Coronary artery (tissue), 2 donors: Measurements from ENCODE around the gene MAP4K3.

ENCODE experiments used
- DNase-seq: peaks from one replicate; pipeline ENCODE4 v3.0.0-alpha.2; 2017; ENCODE audit warnings: low spot score
- H3K27ac ChIP-seq, 2 donors: fragments of 200-600 bp; sonication (generic); one replicate each; pipeline ENCODE4 v1.5.1; 2016 to 2019
- H3K4me3 ChIP-seq: fragments of 200-600 bp; sonication (generic); 2 replicates; pipeline ENCODE4 v1.5.1; 2016; ENCODE audit warnings: mild to moderate bottlenecking, moderate library complexity
- TF ChIP-seq, protein P1 (sequence below): fragments of 200-600 bp; sonication (generic); IDR thresholded peaks from one replicate; pipeline ENCODE4 v1.5.1; 2019; ENCODE audit warnings: antibody characterized with exemption

Gene MAP4K3

GRCh38 chr2:39447266-39448168 is 10.4 kb upstream of the MAP4K3 start:
- TF ChIP-seq, protein P1, sequence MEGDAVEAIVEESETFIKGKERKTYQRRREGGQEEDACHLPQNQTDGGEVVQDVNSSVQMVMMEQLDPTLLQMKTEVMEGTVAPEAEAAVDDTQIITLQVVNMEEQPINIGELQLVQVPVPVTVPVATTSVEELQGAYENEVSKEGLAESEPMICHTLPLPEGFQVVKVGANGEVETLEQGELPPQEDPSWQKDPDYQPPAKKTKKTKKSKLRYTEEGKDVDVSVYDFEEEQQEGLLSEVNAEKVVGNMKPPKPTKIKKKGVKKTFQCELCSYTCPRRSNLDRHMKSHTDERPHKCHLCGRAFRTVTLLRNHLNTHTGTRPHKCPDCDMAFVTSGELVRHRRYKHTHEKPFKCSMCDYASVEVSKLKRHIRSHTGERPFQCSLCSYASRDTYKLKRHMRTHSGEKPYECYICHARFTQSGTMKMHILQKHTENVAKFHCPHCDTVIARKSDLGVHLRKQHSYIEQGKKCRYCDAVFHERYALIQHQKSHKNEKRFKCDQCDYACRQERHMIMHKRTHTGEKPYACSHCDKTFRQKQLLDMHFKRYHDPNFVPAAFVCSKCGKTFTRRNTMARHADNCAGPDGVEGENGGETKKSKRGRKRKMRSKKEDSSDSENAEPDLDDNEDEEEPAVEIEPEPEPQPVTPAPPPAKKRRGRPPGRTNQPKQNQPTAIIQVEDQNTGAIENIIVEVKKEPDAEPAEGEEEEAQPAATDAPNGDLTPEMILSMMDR: no peak
- DNase-seq: no peak
- no peak overlapping the region for H3K4me3 ChIP-seq
- no peak overlapping the region for H3K27ac ChIP-seq

- Histone ChIP-seq H3K4me3 (no peak overlapping the region), H3K27ac (no peak overlapping the region)
- no peak for DNase-seq
- TF ChIP-seq, protein P1: no peak
These were observed 8.8 kb upstream of the MAP4K3 start for GRCh38 chr2:39445934-39446333.

DNA sequence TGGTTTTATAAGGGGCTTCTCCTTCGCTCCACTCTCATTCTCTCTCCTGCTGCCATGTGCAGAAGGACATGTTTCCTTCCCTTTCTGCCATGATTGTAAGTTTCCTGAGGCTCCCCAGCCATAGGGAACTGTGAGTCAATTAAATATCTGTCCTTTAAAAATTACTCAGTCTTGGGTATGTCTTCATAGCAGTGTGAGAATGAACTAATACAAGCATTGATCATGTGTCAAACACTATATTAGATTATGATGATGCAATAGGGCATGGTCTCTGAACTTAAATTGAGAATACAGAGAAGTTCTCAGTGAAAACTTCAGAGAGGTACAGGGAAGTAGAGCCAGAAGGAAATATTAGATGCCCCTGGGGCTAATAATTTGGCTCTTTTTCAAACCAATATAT is 5.9 kb upstream of the MAP4K3 start:
- no peak overlapping the region for H3K4me3 ChIP-seq
- DNase-seq: no peak
- no peak overlapping the region for H3K27ac ChIP-seq
- TF ChIP-seq, protein P1: no peak

DNA sequence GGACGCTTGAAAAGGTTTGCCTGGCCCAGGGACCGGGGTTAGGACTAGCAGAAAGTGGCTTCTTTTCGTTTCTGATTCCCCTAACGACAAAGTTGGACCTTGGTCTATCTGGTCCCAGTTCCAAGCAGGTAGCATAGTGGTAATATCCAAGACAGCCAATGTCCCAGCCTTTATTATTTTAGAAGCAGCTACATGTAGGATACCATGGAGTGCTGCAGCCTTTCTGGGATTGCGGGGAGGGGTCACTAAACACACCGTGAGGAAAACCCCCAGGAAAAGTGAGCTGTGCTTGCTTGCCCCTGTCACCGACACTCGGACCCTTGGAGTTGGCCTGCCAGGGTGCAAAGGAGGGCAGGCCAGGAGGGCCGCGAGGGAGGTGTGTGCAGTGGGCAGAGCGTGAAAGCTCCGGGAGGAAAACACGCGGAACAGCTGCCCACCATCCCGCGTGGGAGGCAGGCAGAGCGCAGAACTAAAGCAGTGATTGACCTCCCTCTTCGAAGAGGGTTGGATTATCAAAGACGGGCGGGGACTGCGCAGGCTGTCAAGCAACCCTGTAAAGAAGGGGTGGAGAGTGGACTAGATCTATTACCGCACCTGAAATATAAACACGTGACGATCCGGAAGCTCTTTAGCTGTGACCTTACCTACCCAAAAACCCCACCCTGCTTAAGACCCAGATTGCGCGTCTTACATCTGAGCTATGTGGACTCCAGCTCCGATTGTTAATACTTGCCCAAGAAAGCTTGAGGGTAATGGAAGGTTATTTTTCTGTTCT is 624 bp upstream of the MAP4K3 start:
- DNase-seq: peak; percentile 73
- H3K27ac ChIP-seq: peak overlapping the region; percentile 94 to 97
- peak overlapping the region; percentile 94 for H3K4me3 ChIP-seq
- TF ChIP-seq, protein P1: no peak

DNA sequence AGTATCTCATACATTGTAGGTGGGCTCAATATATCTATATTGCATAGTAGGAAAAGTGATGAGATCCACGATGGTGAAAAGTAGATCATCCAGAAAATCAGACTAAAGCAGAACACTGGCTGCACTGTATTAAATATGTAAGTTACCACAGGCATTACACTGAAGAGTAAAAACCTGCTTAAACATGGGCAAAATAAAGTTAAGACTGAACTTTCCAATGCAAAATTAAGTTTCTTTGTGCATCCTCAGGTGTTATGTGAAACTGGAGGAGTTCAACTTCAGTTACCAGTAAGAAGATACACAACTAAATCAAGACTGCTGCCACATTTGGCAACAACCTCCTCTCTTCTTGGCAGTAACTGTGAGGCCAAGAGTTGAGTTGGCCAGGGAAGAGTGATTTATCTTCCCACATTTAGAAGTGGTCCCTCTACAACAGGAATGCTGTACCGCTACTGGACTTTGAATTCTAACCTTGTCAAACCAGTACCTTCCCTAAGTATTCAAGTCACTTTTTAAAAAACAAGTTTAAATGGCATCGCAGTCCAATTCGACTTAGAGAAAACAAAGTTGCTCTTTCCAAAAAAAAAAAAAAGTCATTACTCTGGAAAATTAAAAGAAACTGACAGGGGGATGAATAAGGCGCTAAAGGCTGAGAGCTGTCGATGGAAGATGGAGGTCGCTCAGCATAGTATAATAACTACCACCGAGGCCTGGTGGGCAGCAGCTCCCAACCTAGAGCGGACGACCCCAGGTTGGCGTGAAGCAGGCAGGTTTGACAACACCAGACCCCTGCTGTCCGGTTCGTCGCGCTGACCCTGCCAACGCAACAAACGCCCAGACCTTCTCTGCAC is 1.1 kb downstream of the MAP4K3 start:
- DNase-seq: peak; percentile 76
- Histone ChIP-seq H3K4me3 (peak overlapping the region; percentile 94), H3K27ac (peak overlapping the region; percentile 94 to 97)
- TF ChIP-seq, protein P1: no peak

- TF ChIP-seq, protein P1: no peak
- Histone ChIP-seq H3K4me3 (peak overlapping the region; percentile 94), H3K27ac (peak overlapping the region in 1 of 2 donors; percentile 46)
- DNase-seq: no peak
These were observed 1.9 kb downstream of the MAP4K3 start for GRCh38 chr2:39435234-39435633.
